Measurements from ENCODE around the gene APBB1. TPM values are rescaled to one million over a fixed set of nuclear protein-coding genes. Genes with fewer than 3 reads are reported as not detected.

The APBB1 gene
- total and polyA plus RNA-seq, 9 of the 15 experiments (the other 6 are each of a cell fraction or from before 2014, with no cell fraction given): 0.04 to 0.73 (median 0.40) TPM

DNA sequence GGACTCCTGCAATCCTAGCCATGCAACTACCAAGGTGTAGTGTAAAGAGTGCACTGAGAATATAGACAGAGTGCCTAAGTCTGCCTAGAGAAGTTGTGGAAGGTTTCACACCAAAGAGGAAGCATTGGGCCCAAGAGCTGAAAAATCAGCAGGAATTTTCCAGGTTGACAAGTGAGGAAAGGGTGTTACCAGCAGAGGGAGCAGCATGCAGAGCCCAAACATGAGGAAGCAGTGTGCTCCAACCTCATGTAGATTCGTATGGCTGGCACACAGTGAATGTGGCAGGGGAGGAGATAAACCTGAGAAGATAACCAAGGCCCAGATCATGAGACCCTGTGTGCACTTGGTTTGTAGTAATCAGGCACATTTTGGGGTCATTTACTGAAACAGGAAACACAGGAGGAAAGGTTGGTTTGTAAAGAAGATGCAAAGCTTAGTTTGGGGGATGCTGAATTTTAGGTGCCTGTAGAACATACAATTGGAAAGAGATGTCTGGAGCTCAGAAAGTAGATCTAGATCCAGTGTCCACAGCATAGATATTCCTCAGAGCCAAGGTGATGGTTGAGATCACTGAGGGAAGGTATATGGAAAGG, 20.2 kb upstream of the APBB1 start (continued):
- TF ChIP-seq CEBPG (CRISPR knock-in tag; IDR thresholded peaks at IDR 0.05): no peak
- TF ChIP-seq CEBPG (tag; conservative IDR thresholded peaks at IDR 0.05 in 1 of 2, IDR thresholded peaks at IDR 0.05 in 1 of 2): no peak
- no peak for TF ChIP-seq RBM34 (IDR thresholded peaks at IDR 0.05; ENCODE audit: borderline replicate concordance, insufficient read depth, low read length)
- TF ChIP-seq TCF7L2 (IDR thresholded peaks at IDR 0.05; ENCODE audit: low read depth, low read length): no peak
- no peak for TF ChIP-seq NUFIP1 (IDR thresholded peaks at IDR 0.05; ENCODE audit: partially characterized antibody)
- no peak for TF ChIP-seq BACH1 (tag; IDR thresholded peaks at IDR 0.05)
- TF ChIP-seq RAD21 (CRISPR knock-in tag; conservative IDR thresholded peaks at IDR 0.05 in 1 of 2, IDR thresholded peaks at IDR 0.05 in 1 of 2): peak; percentile 48 to 74
- TF ChIP-seq PRPF4 (IDR thresholded peaks at IDR 0.05; ENCODE audit: insufficient read depth, low read depth, low read length, poor library complexity, severe bottlenecking): no peak
- TF ChIP-seq, protein P1, sequence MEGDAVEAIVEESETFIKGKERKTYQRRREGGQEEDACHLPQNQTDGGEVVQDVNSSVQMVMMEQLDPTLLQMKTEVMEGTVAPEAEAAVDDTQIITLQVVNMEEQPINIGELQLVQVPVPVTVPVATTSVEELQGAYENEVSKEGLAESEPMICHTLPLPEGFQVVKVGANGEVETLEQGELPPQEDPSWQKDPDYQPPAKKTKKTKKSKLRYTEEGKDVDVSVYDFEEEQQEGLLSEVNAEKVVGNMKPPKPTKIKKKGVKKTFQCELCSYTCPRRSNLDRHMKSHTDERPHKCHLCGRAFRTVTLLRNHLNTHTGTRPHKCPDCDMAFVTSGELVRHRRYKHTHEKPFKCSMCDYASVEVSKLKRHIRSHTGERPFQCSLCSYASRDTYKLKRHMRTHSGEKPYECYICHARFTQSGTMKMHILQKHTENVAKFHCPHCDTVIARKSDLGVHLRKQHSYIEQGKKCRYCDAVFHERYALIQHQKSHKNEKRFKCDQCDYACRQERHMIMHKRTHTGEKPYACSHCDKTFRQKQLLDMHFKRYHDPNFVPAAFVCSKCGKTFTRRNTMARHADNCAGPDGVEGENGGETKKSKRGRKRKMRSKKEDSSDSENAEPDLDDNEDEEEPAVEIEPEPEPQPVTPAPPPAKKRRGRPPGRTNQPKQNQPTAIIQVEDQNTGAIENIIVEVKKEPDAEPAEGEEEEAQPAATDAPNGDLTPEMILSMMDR (IDR thresholded peaks at IDR 0.05 in 2 of 3, conservative IDR thresholded peaks at IDR 0.05 in 1 of 3; ENCODE audit: insufficient read depth in 2 of 3, low read depth in 1 of 3, low read length in 3 of 3): peak; percentile 76 to 85 (median 82)
- TF ChIP-seq PREB (CRISPR knock-in tag; IDR thresholded peaks at IDR 0.05): no peak
- 0 out of 2 replicates have a peak, but pooled peaks have one; percentile 12 for TF ChIP-seq JUND (IDR thresholded peaks at IDR 0.05; ENCODE audit: borderline replicate concordance, low read depth, low read length)
- TF ChIP-seq JUND (tag; IDR thresholded peaks at IDR 0.05; ENCODE audit: borderline replicate concordance, low read depth, low read length): no peak

Measured in K562 (cell line).